Lower leg skin (tissue), 3 donors: ENCODE data around the gene RNF212.

ENCODE experiments used
- POLR2A ChIP-seq, 2 donors: fragments of 450-650 bp; IDR thresholded peaks; one replicate each; pipeline ENCODE4 v1.6.1; 2016 to 2017; ENCODE audit warnings: antibody characterized with exemption in 2 of 2, mild to moderate bottlenecking in 1 of 2, moderate library complexity in 1 of 2
- TF ChIP-seq, protein P1 (sequence below), 3 donors: fragments of 450-650 bp; IDR thresholded peaks; one replicate each; pipeline ENCODE4 v1.5.1; 2016; ENCODE audit warnings: antibody characterized with exemption in 3 of 3, mild to moderate bottlenecking in 3 of 3, moderate library complexity in 2 of 3

DNA sequence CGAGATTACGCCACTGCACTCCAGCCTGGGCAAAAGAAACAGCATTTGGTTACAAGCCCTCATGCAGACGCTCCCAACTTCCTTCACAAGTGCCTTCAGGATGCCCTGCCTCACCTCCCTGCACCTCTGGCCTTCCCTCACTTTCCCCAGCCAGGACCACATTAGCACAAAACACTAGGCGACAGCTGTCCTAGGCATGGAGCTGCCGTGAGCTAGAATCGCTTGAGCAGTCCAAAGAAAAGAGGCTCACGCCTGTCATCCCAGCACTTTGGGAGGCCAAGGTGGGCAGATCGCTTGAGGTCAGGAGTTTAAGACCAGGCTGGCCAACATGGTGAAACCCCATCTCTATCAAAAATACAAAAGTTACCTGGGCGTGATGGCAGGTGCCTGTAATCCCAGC is 15.8 kb downstream of the RNF212 start:
- TF ChIP-seq, protein P1, sequence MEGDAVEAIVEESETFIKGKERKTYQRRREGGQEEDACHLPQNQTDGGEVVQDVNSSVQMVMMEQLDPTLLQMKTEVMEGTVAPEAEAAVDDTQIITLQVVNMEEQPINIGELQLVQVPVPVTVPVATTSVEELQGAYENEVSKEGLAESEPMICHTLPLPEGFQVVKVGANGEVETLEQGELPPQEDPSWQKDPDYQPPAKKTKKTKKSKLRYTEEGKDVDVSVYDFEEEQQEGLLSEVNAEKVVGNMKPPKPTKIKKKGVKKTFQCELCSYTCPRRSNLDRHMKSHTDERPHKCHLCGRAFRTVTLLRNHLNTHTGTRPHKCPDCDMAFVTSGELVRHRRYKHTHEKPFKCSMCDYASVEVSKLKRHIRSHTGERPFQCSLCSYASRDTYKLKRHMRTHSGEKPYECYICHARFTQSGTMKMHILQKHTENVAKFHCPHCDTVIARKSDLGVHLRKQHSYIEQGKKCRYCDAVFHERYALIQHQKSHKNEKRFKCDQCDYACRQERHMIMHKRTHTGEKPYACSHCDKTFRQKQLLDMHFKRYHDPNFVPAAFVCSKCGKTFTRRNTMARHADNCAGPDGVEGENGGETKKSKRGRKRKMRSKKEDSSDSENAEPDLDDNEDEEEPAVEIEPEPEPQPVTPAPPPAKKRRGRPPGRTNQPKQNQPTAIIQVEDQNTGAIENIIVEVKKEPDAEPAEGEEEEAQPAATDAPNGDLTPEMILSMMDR (IDR thresholded peaks at IDR 0.05): no peak
- TF ChIP-seq POLR2A (IDR thresholded peaks at IDR 0.05): no peak
